ENCODE measurements around the gene NTSR1.

- TF ChIP-seq POLR2A (IDR thresholded peaks at IDR 0.05) (no peak), CTCF (IDR thresholded peaks at IDR 0.05) (no peak)
Observed at GRCh38 chr20:62699741-62700140, 8.9 kb upstream of the NTSR1 start.

Measured in testis (tissue), 2 donors.